OCI-M2 (cell line): ENCODE results near the gene GALNTL6.
"Not testable (repeated sequence)": the region's sequence is repeated elsewhere in the genome, so short reads cannot be mapped to it uniquely, and the experiment has no call there.

ENCODE experiments used
- DNase-seq: peaks from one replicate; lab custom pipeline; 2025; ENCODE audit not compliant: unreplicated experiment; lab: John Stamatoyannopoulos, UW

The GALNTL6 gene

DNA sequence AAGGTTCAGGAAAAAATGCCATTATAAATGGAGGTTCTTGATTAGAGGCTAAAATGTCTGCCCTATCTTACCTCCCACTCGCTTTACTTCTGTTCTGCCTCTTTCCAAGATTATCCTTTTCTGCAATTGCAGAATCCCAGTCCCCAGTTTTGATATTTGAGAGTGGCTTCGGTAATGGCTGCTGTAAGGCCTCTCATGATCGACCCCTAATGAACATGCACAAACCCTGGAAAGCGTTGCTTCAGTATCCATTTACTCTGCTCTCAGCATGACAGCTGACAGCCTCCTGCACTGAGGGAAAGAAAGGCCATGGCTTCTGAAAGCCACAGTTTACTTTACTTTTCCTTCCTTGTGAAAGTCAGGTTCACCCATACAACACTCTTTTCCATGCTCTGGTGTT lies 1030.0 kb downstream of the GALNTL6 start:
- DNase-seq = no peak

DNA sequence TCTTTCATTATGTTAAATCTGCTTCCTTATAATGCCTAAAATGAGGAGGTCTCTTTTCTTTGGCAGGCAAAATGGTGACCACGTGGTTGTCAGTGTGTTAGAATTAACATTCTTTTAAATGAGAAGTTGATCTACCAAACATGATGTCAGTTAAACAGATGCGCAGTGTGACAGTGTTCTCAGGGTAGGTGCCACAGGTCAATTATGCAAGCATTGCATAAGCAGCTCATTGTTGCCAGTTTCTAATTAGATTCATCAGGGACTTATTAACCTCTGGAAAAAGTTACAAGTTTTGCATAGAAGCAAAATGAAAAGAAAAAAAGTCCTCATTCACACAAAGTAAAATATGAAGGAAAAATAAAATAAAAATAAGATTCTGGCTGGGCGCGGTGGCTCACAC lies 1031.4 kb downstream of the GALNTL6 start:
- DNase-seq = no peak

DNA sequence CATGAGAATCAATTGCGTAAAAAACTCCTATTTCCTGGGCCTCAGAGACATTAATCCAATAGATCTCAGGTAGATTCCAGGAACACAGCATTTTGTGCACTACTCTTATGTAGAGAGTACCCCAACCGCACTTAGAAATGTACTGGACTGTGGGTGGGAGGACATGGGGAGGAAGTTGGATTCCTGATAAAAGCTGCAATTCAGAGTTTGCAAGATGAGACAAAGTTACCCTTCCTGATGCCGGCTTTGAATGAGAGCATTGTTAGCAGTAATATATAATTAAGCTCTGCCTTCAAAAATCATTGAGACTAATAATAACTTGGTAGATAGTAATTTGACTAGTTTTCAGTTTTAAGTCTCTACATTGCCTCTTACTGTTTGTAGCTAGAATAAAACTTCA lies 1032.1 kb downstream of the GALNTL6 start:
- DNase-seq = no peak

DNA sequence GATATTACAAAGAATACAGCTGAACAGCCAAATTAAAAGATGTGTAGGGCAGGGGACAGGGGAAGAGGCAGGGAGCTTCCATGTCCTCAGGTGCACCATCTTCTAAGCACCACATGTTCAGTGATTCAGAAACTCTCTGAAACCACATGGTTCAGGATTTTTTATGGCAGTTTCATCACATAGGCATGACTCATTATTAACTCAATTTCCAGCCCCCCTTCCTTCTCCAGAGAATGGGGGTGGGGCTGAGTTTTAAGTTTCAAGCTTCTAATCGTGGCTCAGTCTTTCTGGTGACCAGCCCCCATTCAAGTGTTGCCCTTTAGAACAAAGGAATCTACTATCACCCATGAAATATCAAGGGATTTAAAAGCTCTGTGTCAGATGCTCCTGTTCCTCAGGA lies 1037.6 kb downstream of the GALNTL6 start:
- DNase-seq = no peak

DNA sequence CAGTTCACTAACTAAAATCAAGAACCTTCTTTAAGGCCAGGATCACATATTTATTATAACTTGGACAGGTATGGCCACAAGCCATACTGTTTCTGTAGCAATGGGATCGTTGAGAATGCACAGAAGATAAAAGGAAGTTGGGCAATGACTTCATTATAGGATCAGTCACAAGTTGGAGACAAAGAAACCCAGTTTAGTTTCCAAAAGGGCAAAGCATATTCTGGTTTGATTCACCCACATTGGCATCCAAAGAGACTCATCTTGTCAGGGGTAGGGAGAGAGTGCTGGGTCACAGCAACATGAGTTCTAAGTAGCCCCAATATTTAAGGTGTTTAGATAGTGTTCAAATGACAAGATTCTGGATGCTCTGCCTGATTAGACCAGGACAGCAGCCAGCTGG lies 1038.3 kb downstream of the GALNTL6 start:
- DNase-seq = no peak

DNA sequence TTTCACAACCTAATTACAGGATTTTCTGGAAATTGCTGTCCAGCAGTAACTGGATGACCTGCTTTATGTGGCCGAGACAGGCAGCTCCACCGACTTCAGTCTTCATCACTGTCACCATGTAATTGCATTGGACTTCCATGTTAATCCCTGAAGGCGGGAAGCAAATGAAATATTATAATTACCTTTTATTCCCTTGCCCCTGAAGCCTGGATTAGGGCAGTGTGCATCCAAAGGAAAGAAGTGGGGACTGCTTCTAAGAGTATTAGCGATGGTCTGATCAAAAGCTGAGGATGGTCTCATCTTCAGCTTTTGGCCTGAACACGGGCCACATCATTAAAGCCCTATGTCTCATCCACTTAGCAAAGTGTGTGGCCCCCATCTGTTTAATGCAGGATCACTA lies 1043.8 kb downstream of the GALNTL6 start:
- no peak for DNase-seq

DNA sequence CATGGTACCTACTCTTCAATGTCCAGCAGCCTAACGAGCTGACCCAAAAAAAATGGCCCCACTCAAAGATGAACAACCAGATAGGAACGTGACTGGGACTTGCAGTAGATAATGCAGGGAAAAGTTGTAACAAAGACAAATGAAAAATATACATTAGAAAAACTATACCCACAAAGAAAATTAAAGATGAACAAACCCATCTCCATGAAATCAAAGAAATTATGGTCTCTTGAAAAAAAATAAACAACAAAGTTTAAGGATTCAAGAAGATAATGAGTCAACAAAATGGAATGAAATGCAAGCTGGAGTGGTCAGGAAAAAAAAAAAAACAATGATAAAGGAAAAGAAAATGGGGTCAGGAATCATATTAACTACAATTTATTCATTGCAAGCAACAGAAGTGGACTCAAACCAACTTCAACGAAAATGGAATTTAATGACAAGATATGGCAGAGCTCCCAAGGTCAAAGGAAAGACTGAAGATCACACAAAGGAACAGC lies 1045.6 kb downstream of the GALNTL6 start:
- DNase-seq = no peak

DNA sequence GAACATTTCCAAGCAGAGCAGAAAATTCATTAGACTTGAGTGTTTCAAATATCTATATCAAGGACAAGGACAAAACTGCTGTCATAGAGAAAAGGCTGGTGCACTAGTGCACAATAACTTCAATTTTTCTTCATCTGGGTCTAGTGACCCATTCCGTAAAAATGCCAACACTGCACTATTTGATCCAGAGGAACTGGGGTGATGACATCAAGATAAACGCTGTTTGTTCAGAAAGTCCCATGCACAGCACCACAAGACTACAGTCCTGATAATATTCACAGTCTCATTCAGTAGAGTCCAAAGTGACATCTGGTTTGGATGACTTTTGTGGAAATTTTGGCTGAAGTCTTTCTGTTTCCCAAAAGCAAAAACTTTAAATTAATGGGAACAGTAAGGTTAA lies 1051.9 kb downstream of the GALNTL6 start:
- no peak for DNase-seq

DNA sequence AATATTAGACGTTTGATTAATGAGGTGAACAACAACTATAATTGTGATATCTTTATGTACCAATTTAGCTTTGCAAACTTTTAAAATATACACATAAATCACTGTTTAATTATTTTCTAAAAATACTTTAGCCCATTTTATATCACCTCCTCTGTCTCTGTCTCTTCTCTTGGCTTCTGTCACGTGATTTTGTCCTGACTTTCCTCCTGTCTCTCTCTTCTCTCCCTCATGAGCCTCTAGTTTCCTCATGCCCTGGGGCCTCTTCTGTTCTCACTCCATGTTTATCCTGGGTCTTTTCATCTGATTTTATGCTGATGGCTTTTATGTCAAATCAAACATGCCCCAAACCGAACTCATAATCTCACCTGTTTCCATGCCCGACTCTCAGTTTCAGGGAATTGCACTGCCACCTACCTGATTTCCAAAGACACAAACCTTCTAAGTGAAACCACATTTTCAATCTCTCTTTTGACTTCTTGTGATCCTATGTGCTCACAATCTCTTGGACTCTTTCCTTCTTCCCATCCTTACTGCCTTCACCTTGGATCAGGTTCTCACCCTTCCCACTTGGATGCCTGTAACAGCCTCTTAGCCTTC lies 1052.4 kb downstream of the GALNTL6 start:
- no peak for DNase-seq

DNA sequence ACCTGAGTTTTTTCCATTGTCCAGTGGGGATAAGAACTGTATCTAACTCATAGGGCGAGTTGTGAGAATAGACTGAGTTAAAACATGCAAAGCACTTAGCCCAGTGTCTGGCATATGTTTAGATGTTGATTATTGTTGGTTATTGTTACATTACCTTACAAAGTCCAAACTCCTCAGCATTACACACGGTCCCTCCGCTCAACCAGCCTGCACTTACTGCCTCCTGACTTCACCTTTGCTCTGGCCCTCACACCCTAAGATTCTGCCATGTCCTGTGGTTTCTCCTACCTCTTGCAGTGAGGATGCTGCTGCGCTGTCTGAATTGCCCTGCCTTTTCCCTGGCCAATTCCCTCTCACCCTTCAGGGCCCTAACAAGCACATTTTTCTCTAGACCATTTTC lies 1053.2 kb downstream of the GALNTL6 start:
- DNase-seq = no peak

DNA sequence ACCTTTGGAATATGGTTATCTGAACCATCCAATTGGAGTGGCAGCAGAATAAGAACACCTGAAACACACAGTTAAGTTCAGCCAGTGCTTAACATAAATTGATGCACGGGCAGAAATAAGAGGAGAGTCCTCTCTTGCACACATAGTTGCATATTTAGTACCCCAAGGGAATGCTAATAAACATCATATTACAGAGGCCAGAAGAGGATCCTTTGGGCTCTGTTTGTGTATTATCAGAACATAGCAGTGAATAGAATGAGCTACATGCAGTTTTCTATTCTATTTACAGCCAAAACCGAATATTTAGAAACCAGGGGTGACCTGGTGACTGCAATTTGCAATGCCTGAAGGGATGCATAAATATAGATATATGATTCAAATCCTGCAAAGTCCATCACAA lies 1054.6 kb downstream of the GALNTL6 start:
- no peak for DNase-seq

DNA sequence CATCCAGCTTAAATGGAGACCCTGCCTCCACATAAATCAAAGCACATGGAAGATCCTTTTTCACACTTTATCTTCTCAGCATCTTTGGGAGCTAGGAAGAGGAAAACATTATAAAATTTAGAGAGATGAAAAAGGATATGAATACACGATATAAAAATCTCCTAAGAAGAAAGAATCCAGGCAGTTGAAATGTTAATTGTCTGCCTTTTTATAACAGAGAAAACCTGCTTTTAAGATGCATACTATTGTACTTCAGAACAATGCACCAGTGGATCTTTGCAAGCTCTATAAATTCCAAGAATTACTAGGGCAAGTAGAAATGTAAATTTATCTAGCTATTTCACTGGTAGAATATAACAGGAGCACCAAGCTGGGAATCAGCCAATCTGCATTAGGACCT lies 1055.1 kb downstream of the GALNTL6 start:
- no peak for DNase-seq

DNA sequence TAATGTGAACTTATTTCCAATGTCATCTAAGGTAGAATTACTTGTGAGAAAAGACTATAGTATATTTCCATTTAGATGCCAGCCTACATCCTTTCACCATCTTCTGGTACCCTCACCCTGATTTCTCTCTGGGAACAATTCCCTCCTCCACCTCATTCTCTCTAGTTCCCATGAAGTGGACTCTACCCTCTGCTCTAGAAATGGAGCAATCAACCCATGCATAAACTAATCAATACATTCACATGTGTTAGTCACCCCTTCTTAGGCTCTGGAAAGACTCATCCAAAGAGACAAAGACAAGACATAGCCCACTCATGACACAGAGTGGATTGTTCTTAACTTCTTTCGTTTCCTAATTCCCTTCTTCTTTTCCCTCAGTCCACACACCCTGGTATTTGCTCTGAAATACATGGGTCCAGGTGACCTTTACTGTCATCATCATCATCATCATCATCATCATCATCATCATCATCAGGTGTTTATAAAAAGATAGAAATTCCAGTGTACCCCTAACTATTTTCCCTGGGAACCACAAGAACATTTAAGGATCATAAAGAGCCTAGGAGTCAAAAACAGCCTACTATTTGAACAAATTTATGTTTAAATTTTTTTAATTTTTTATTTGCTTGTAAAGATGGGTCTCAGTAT lies 1056.5 kb downstream of the GALNTL6 start:
- DNase-seq = no peak

DNA sequence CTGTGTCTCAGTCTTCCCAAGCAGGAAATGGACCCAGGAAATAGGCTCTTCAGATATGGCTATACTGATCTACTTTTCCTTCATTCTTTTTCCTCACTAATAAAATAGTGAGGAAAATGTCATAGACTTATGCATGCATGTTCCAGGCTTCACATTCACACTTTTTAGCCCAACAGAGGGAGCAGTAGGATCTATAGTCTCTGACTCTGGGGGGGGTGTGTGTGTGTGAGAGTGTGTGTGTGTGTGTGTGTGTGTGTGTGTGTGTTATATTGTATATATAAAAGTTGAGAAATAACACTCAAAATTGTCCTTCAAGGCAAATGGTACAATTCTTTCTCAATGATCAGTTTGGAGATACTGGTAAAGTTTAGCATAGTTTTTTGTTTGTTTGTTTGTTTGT lies 1058.2 kb downstream of the GALNTL6 start:
- DNase-seq = no peak

DNA sequence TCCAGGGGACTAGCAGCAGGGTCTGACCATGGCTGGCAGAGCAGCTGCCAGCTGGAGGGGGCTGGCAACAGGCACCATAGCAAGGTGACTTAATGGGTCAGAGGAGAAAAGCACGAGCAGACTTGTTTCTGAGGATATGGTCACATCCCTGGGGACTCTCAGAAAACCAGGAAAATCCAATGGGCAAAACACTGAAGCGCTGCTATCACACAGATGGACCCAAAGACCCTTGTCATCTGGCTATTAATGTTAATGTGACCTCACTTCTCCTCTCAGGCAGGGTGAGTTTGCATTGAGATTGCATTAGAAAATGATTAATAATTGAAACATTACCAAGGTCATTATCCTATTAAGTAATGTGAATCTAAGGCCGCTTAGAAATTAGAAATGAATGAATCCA lies 1061.7 kb downstream of the GALNTL6 start:
- no peak for DNase-seq

DNA sequence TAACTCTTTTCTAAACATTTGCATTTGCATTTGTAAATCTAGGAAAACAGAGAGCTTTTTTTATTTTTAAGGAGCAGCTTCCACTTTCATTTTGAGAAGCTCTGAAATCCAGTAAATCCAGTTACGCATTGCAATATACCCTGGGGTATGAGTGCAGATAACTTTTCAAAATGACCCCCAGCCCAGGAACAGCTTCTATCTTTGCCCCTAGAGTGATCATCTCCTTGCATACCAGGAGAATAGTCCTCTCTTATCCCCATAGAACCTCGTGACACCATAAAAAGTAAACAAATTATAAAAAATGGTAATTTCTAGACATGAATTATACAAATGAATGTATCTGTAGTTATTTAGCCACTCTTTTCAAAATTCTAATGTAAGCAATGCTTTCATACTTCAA lies 1063.2 kb downstream of the GALNTL6 start:
- no peak for DNase-seq

DNA sequence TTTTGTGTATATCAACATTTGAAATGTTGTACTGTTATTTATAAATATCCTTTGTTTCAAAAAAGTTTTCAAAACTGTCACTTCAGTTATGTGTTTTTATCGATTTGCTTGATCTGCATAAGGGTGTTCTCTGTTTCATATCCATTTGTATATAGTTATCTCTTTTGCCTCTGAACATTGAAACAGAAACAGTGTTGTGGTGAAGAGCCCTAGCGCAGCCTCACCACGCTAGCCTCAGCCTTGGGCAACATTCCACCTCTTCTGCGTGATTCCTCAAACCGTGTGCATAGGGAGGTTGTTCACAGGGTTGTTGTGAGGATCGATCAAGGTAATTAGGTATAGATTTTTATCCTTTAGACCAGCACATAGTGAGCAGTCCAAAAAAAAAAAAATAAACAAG lies 1068.4 kb downstream of the GALNTL6 start:
- no peak for DNase-seq

DNA sequence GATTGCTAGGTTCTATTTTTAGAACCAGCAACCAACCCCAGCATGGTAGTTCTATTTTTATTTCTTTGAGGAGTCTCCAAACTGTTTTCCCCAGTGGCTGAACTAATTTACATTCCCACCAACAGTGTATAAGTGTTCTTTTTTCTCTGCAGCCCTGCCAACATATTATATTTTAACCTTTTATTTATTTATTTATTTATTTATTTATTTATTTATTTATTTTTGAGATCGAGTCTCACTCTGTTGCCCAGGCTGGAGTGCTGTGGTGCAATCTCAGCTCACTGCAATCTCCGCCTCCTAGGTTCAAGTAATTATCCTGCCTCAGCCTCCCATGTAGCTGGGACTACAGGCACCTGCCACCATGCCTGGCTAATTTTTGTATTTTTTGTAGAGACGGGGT lies 1074.2 kb downstream of the GALNTL6 start:
- DNase-seq = not testable (repeated sequence)

DNA sequence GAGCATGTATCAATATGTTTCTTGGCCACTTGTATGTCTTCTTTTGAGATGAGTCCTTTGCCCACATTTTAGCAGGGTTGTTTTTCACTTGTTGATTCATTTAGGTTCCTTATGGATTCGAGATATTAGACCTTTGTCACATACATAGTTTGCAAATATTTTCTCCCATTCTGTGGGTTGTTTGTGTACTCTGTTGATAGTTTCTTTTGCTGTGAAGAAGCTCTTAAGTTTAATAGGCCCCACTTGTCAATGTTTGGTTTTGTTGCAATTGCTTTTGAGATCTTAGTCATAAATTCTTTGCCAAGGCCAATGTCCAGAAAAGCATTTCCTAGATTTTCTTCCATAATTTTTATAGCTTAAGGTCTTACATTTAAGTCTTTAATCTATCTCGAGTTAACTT lies 1074.8 kb downstream of the GALNTL6 start:
- no peak for DNase-seq

DNA sequence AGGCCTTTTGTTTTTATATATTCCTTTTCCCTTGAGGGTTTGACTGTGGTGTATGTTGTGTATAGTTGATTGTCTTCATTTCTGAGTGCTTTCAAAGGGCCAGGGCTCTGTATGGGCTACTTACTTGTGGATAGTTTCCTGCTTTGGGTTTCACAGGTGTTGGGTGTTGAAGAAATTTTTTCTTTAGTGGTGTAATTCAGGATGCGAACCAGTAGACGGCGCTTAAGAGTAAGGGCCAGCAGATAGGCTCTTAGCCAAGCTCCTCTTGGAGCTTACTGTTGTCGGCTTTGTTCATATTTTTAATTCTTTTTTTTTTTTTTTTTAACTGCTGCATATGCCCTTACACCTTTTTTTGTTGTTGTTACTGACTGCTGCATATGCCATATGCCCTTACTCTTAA lies 1079.1 kb downstream of the GALNTL6 start:
- no peak for DNase-seq

DNA sequence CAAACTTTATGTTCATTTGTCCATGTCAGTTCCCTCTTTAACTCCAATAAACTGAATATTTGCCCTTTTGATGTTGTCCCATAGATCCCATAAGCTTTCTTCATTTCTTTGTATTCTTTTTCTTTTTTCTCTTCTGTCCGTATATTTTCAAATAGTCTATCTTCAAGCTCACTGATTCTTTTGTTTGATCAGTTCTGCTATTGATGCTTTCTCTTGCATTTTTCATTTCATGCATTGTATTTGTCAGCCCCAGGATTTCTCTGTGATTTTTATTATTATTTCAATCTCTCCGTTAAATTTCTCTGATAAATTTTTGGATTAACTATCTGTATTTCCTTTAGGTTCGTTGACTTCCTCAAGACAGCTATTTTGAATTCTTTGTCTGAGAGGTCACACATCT lies 1082.5 kb downstream of the GALNTL6 start:
- DNase-seq = no peak

DNA sequence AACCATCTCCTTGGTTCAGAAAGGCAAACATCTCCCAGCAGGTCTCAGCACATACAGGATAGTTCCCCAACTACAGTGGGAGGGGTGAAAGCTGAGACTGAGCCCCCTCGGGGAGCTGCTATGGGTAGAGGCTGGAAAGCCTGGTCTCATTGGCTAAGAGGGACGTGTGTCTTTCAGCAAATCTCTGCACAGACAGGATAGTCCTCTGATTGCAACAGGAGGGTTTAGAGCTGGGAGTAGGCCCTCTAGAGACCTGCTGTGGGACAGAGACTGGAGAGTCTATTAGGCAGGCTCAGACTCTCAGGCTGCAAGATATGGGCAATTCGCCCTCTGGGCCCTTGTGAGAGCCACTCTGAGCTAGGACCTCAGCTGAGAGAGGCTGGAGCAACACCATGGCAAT lies 1083.8 kb downstream of the GALNTL6 start:
- no peak for DNase-seq

DNA sequence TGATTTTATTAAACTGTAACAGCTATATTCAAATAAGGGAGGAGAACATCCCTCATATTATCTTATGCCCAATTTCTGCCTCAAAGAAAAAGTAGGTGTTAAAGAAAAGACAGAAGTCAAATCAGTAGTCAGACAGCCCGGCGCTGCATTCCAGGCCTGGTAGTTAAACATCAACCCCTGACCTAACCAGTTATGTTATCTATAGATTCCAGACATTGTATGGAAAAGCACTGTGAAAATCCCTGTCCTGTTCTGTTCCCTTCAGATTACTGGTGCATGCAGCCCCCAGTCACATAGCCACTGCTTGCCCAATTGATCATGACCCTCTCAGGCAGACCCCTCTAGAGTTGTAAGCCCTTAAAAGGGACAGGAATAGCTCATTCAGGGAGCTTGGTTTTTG lies 1085.5 kb downstream of the GALNTL6 start:
- no peak for DNase-seq
